Bronchial epithelial cell (primary cell): ENCODE results near the gene SIX3. TPM values are rescaled to one million over a fixed set of nuclear protein-coding genes. Genes with fewer than 3 reads are reported as not detected.
A peak's percentile ranks its signal among the peaks of the same experiment; 100 is the strongest.

Experiments used
- DNase-seq: peaks from one replicate; pipeline ENCODE4 v3.0.0-alpha.2; 2010; ENCODE audit warnings: low read depth
- FAIRE-seq: peaks from 2 replicates; lab custom pipeline; 2011; peaks lifted over from hg19 to GRCh38; lab: Jason Lieb, UNC
- H3K27me3 ChIP-seq: 2 replicates; pipeline ENCODE4 v1.5.1; 2011; ENCODE audit warnings: low read length; ENCODE audit not compliant: control insufficient read depth, insufficient read depth
- H3K36me3 ChIP-seq: 2 replicates; pipeline ENCODE4 v1.5.1; 2011; ENCODE audit warnings: low read length; ENCODE audit not compliant: control insufficient read depth, insufficient read depth
- H3K4me3 ChIP-seq: 2 replicates; pipeline ENCODE4 v1.5.1; 2011; ENCODE audit warnings: mild to moderate bottlenecking, low read depth, low read length, control low read depth
- CTCF ChIP-seq: IDR thresholded peaks from 2 replicates; pipeline ENCODE4 v1.5.1; 2011; ENCODE audit warnings: mild to moderate bottlenecking, moderate library complexity, low read length, control low read depth, inconsistent platforms; ENCODE audit not compliant: insufficient read depth, severe bottlenecking
- total RNA-seq: library from RNA; depleted of rRNA; stranded (reverse); fragments of >200 nt; gene quantifications from 2 replicates; pipeline ENCODE4 v1.2.1, GENCODE V29; 2014

SIX3 gene
- total RNA-seq, 1 donor from 2014 or later = not detected

- TF ChIP-seq CTCF = no peak
- Histone ChIP-seq H3K4me3 (no peak overlapping the region), H3K36me3 (no peaks in the 10 kb centered on the region), H3K27me3 (peaks cover 39% of the 10 kb centered on the region)
- FAIRE-seq = no peak
- no peak for DNase-seq
Measured at GRCh38 chr2:44947028-44947375, 5.5 kb downstream of the SIX3 start.

GRCh38 chr2:44948565-44949328 lies 7.2 kb downstream of the SIX3 start:
- no peak overlapping the region for H3K4me3 ChIP-seq
- DNase-seq (no peak), FAIRE-seq (no peak)
- H3K36me3 ChIP-seq = no peaks in the 10 kb centered on the region
- TF ChIP-seq CTCF = no peak
- H3K27me3 ChIP-seq = peaks cover 37% of the 10 kb centered on the region

GRCh38 chr2:44949329-44950151 lies 8.0 kb downstream of the SIX3 start:
- TF ChIP-seq CTCF = no peak
- Histone ChIP-seq H3K36me3 (no peaks in the 10 kb centered on the region), H3K4me3 (peak overlapping the region; percentile 4), H3K27me3 (peaks cover 34% of the 10 kb centered on the region)
- FAIRE-seq = no peak
- DNase-seq = peak; percentile 27

GRCh38 chr2:44950646-44951045 lies 9.1 kb downstream of the SIX3 start:
- DNase-seq (no peak), FAIRE-seq (no peak)
- no peak for TF ChIP-seq CTCF
- Histone ChIP-seq H3K36me3 (no peaks in the 10 kb centered on the region), H3K27me3 (peaks cover 39% of the 10 kb centered on the region), H3K4me3 (no peak overlapping the region)

GRCh38 chr2:44951124-44951523 lies 9.6 kb downstream of the SIX3 start:
- DNase-seq (no peak), FAIRE-seq (no peak)
- Histone ChIP-seq H3K36me3 (no peaks in the 10 kb centered on the region), H3K27me3 (peaks cover 37% of the 10 kb centered on the region), H3K4me3 (no peak overlapping the region)
- TF ChIP-seq CTCF = no peak
